Ascending aorta (tissue), 2 donors: ENCODE results near the gene ZBTB18. TPM values are rescaled to one million over a fixed set of nuclear protein-coding genes. Genes with fewer than 3 reads are reported as not detected.

Experiments used
- DNase-seq, 2 donors: peaks; one replicate each; pipeline ENCODE4 v3.0.0-alpha.2; 2019; ENCODE audit warnings: low spot score in 2 of 2
- H3K27ac ChIP-seq, 2 donors: fragments of 200-600 bp; sonication (generic); one replicate each; pipeline ENCODE4 v1.5.1; 2016 to 2017; ENCODE audit warnings: mild to moderate bottlenecking in 1 of 2
- H3K27me3 ChIP-seq: fragments of 200-600 bp; sonication (generic); one replicate; pipeline ENCODE4 v1.5.1; 2017
- H3K36me3 ChIP-seq, 2 donors: fragments of 200-600 bp; sonication (generic); one replicate each; pipeline ENCODE4 v1.5.1; 2016
- H3K4me1 ChIP-seq, 2 donors: fragments of 200-600 bp; sonication (generic); one replicate each; pipeline ENCODE4 v1.5.1; 2016 to 2017; ENCODE audit warnings: mild to moderate bottlenecking in 1 of 2
- H3K4me3 ChIP-seq, 2 donors: fragments of 200-600 bp; sonication (generic); one replicate each; pipeline ENCODE4 v1.5.1; 2016 to 2017; ENCODE audit warnings: mild to moderate bottlenecking in 1 of 2
- H3K9me3 ChIP-seq, 2 donors: fragments of 200-600 bp; sonication (generic); one replicate each; pipeline ENCODE4 v1.5.1; 2016
- CTCF ChIP-seq, 3 experiments: fragments of 200-600 bp in 2 of 3; fragments of 450-650 bp in 1 of 3; sonication (generic) in 2 of 3; IDR thresholded peaks; one replicate each; pipeline ENCODE4 v1.5.1; 2016 to 2019; ENCODE audit warnings: antibody characterized with exemption in 3 of 3, mild to moderate bottlenecking in 1 of 3, moderate library complexity in 1 of 3
- intact Hi-C: fragments of 100-400 bp; cut with DNase I; formaldehyde crosslinking; loops from one replicate; pipeline ENCODE4 v1.15.1; 2023
- total RNA-seq: library from RNA; depleted of rRNA; stranded (reverse); fragments of >200 nt; gene quantifications from one replicate; pipeline ENCODE4 v1.1.0, GENCODE V29; 2016

Gene ZBTB18
- total RNA-seq, 1 donor from 2014 or later, result 7.1 TPM

- no peak for DNase-seq
- Histone ChIP-seq H3K4me3 (no peak overlapping the region), H3K4me1 (no peaks in the 10 kb centered on the region), H3K36me3 (no peaks in the 10 kb centered on the region), H3K9me3 (no peaks in the 10 kb centered on the region), H3K27me3 (no peaks in the 10 kb centered on the region), H3K27ac (no peak overlapping the region)
- intact Hi-C loops, result no loop called here
- TF ChIP-seq CTCF (IDR thresholded peaks at IDR 0.05), result no peak
These were observed 45.1 kb downstream of the ZBTB18 start for GRCh38 chr1:244096066-244096610.

GRCh38 chr1:244096691-244097090 is 45.6 kb downstream of the ZBTB18 start:
- no peak overlapping the region for H3K27ac ChIP-seq
- no peak for DNase-seq
- H3K27me3 ChIP-seq, result no peaks in the 10 kb centered on the region
- H3K4me3 ChIP-seq, result no peak overlapping the region
- no peaks in the 10 kb centered on the region for H3K4me1 ChIP-seq
- no peaks in the 10 kb centered on the region for H3K9me3 ChIP-seq
- intact Hi-C loops, result no loop called here
- TF ChIP-seq CTCF (IDR thresholded peaks at IDR 0.05), result no peak
- H3K36me3 ChIP-seq, result no peaks in the 10 kb centered on the region

- intact Hi-C loops, result no loop called here
- Histone ChIP-seq H3K9me3 (no peaks in the 10 kb centered on the region), H3K27ac (no peak overlapping the region), H3K4me3 (no peak overlapping the region), H3K36me3 (no peaks in the 10 kb centered on the region), H3K27me3 (no peaks in the 10 kb centered on the region), H3K4me1 (no peaks in the 10 kb centered on the region)
- no peak for DNase-seq
- TF ChIP-seq CTCF (IDR thresholded peaks at IDR 0.05), result no peak
These were observed 46.7 kb downstream of the ZBTB18 start for GRCh38 chr1:244097523-244098405.

- Histone ChIP-seq H3K36me3 (no peaks in the 10 kb centered on the region), H3K4me3 (no peak overlapping the region), H3K27me3 (no peaks in the 10 kb centered on the region), H3K4me1 (no peaks in the 10 kb centered on the region), H3K9me3 (no peaks in the 10 kb centered on the region), H3K27ac (no peak overlapping the region)
- no peak for TF ChIP-seq CTCF (IDR thresholded peaks at IDR 0.05)
- no peak for DNase-seq
- intact Hi-C loops, result no loop called here
These were observed 48.3 kb downstream of the ZBTB18 start for GRCh38 chr1:244099258-244099930.

- Histone ChIP-seq H3K27ac (no peak overlapping the region), H3K9me3 (no peaks in the 10 kb centered on the region), H3K4me3 (no peak overlapping the region), H3K27me3 (no peaks in the 10 kb centered on the region), H3K4me1 (no peaks in the 10 kb centered on the region), H3K36me3 (no peaks in the 10 kb centered on the region)
- no peak for TF ChIP-seq CTCF (IDR thresholded peaks at IDR 0.05)
- intact Hi-C loops, result no loop called here
- no peak for DNase-seq
These were observed 49.2 kb downstream of the ZBTB18 start for GRCh38 chr1:244100276-244100675.
